ENCODE data around the gene TPGS2. TPM values are rescaled to one million over a fixed set of nuclear protein-coding genes. Genes with fewer than 3 reads are reported as not detected.
"Not testable (repeated sequence)": the region's sequence is repeated elsewhere in the genome, so short reads cannot be mapped to it uniquely, and the experiment has no call there.

Gene TPGS2
- total and polyA plus RNA-seq, 2 of the 8 experiments (the other 6 are each of a cell fraction or from before 2014, with no cell fraction given) = 151 to 273 TPM

DNA sequence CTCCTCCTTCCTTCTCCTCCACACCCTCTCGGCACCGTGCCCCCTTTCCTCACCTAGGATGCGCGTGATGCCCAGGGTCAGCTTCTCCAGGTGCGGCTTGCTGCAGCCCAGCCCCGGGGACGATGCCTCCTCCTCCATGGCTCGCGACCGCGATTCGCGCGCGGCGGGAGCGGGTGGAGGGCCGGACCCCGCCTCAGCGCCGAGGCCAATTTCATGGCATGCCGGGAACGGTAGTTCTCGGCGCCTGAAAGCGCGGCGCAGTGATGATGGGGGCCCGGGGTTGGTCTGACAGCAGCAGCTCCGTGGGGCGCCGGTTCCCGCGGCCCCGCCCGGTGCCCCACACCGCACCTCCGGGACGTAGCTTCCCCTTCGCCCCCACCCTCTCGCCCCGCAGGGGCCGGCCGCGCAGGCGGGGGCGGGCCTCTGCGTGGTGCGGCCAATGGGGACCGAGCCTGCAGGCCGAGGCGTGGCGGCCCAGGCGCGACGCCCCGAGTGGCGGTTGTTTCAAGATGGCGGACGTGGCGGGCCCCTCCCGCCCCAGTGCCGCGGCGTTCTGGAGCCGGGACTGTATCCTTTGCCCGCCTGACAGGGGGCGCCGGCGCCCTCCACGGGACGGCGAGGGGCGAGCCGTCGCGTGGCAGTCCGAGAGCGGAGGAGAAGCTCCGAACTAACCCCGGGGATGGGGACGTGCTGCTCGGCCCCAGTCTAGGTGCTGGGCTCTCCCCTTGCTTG is at the start of gene TPGS2, which contains the start of gene KIAA1328 (continued):
- peak; percentile 18 to 40; a peak in 3 of 4 replicates for TF ChIP-seq RAD21 (IDR thresholded peaks at IDR 0.05 in 1 of 2, conservative IDR thresholded peaks at IDR 0.05 in 1 of 2; ENCODE audit: low read depth in 2 of 2, low read length in 2 of 2)

DNA sequence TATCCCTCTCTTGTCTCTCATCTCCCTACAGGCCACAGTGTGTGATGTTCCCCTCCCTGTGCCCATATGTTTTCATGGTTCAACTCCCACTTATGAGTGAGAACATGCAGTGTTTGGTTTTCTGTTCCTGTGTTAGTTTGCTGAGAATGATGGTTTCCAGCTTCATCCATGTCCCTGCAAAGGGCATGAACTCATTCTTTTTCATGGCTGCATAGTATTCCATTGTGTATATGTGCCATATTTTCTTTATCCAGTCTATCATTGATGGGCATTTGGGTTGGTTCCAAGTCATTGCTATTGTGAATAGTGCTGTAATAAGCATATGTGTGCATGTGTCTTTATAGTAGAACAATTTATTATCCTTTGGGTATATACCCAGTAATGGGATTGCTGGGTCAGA is 45.0 kb upstream of the TPGS2 start:
- H3K79me1 ChIP-seq (ENCODE audit: low read depth, low read length); H3K79me2 ChIP-seq (ENCODE audit: control insufficient read depth in 1 of 2, insufficient read depth in 2 of 2, low read length in 2 of 2); H3K56ac ChIP-seq (replicated peaks; ENCODE audit: insufficient read length, low read depth, low read length); H3K14ac ChIP-seq (ENCODE audit: insufficient read length); H2BK12ac ChIP-seq (ENCODE audit: low read depth, low read length); FAIRE-seq; H3K23ac ChIP-seq (ENCODE audit: insufficient read length); H4K8ac ChIP-seq (ENCODE audit: extremely low read depth, insufficient read depth, low read length); H3K27ac ChIP-seq (ENCODE audit: low read depth, low read length); POLR2A ChIA-PET (ENCODE audit: partially characterized antibody); H2BK120ac ChIP-seq (replicated peaks; ENCODE audit: low read depth, low read length); H4K91ac ChIP-seq (replicated peaks; ENCODE audit: insufficient read length, low read length); DNase-seq (ENCODE audit: low read depth in 1 of 2, low spot score in 2 of 2); H3K4me3 ChIP-seq (ENCODE audit: extremely low read depth in 1 of 4, insufficient read depth in 2 of 4, low read depth in 3 of 4, low read length in 4 of 4); H3K36me3 ChIP-seq (ENCODE audit: control insufficient read depth in 2 of 4, insufficient read depth in 4 of 4, low read length in 3 of 4); H4K5ac ChIP-seq (ENCODE audit: insufficient read length, low read depth, low read length); H2BK20ac ChIP-seq (ENCODE audit: low read length); H3K4me2 ChIP-seq (ENCODE audit: insufficient read depth in 1 of 2, low read depth in 2 of 2, low read length in 2 of 2); H2AFZ ChIP-seq (ENCODE audit: low read length); H4K20me1 ChIP-seq (replicated peaks in 1 of 2; ENCODE audit: control insufficient read depth in 1 of 2, insufficient read depth in 2 of 2, low read length in 2 of 2); H3K27me3 ChIP-seq (replicated peaks in 1 of 4; ENCODE audit: control insufficient read depth in 3 of 4, extremely low read depth in 1 of 4, insufficient read depth in 3 of 4, low read length in 3 of 4); H3K9ac ChIP-seq (replicated peaks in 1 of 4; ENCODE audit: extremely low read depth in 1 of 4, low read depth in 3 of 4, low read length in 3 of 4); H2BK15ac ChIP-seq (ENCODE audit: low read length); H3K4ac ChIP-seq (replicated peaks; ENCODE audit: insufficient read length, low read depth, low read length); H3K4me1 ChIP-seq (replicated peaks in 1 of 4; ENCODE audit: control insufficient read depth in 3 of 4, insufficient read depth in 4 of 4, low read length in 3 of 4); H3K18ac ChIP-seq (ENCODE audit: extremely low read depth, low read length); H2AK5ac ChIP-seq (ENCODE audit: low read depth, low read length); H3K23me2 ChIP-seq (ENCODE audit: low read depth, low read length); H2BK5ac ChIP-seq (ENCODE audit: low read depth, low read length); H3K9me3 ChIP-seq (ENCODE audit: insufficient read depth in 2 of 2, low read depth in 1 of 2, low read length in 1 of 2): not testable (repeated sequence)
- CTCF ChIA-PET (ENCODE audit: partially characterized antibody) = interaction anchor here (0.7 kb wide), 1 partner anchor 11 kb away, joined by 3 read pairs; no protein-coding TSS in a partner anchor

Data from H1 (cell line).